Forelimb muscle (tissue), 1 donor: ENCODE results near the gene MCU. TPM values are rescaled to one million over a fixed set of nuclear protein-coding genes. Genes with fewer than 3 reads are reported as not detected.

Experiments used
- DNase-seq: peaks from one replicate; pipeline ENCODE4 v3.0.0-alpha.2; 2013; ENCODE audit warnings: low read depth
- polyA plus RNA-seq: library from polyadenylated mRNA; unstranded; fragments of 120-200 nt; gene quantifications from one replicate; pipeline ENCODE4 v1.2.1, GENCODE V29; 2013; ENCODE audit not compliant: insufficient read length

The MCU gene
- polyA plus RNA-seq, 1 donor = 111 TPM

DNA sequence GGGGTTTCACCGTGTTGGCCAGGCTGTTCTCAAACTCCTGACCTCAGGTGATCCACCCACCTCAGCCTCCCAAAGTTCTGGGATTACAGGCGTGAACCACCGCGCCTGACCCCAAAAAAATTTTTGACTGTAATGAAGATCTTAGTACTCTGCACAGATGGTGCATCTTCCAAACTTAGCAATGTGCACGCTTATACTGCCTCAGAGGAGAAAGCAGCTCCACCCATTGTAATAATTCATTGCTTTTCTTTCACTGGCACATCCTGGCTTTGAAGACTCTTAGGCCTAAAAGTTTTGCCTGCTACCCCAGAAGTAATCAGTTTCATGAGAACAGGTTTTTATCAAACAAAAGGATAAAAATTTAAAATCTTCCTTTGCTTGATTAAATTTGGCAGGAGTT, 149.5 kb downstream of the MCU start:
- no peak for DNase-seq

DNA sequence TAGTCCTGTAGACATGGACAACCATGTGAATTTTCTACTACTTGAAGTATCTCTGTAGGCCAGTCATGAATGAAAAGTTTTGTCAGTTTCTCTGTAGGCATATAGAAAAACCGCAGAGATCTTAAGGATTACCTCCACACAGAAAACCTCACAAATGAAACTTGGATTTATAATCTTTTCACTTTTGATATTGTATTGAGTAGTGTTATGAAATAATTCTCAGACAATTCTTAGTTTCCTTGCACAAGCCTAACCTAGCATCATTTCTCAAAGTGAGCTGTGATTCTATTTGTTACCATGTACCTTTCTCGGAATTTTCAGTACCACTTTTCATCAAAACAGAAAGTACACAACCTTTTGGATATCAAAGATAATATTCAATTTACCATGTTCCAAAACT, 150.2 kb downstream of the MCU start:
- no peak for DNase-seq

DNA sequence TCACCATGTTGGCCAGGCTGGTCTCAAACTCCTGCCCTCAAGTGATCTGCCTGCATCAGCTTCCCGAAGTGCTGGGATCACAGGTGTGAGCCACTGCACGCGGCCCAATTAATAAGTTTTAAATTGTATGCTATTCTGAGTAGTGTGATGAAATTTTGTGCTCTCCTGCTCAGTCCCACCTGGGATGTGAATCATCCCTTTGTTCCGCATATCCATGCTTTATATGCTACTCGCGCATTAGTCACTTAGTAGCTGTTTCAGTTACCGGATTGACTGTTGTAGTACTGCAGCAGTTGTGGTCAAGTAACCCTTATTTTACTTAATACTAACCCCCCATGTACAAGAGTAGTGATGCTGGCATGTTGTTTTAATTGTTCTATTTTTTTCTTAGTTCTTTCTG, 154.3 kb downstream of the MCU start:
- no peak for DNase-seq

DNA sequence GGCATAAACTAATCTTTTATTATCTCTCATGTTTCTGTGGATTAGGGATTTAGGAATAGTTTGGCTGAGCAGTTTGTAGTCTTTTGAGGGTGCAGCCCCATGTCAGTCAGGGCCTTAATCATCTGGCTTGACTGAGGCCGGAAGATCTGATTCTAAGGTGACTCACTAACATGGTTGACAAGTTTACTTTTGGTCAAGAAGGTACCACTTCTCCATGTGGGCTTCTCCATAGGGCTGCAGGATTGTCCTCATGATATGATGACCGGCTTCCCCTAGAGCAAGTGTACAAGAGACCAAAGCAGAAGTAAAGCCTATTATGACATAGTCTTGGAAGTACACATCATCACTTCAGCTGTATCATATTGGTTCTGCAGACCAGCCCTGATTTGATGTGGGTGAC, 155.7 kb downstream of the MCU start:
- DNase-seq = no peak

DNA sequence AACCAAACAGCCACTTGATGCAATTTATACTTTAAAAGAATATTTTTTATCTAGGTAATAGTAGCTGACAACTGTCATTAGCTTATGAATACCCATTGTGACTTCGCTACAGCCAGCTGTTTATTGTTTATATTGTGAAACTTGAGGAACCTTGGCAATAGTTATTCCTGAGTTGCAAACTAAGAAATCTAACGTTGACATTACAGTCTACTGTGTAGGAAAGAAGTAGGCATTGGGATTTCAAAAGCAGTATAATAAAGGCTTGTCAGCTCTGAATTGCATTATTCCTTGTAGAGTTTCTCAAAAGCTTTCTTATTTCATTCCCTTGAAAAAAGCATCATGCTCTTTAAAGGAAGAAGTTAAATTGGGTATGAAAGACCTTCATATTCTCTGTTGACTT, 158.9 kb downstream of the MCU start:
- no peak for DNase-seq

DNA sequence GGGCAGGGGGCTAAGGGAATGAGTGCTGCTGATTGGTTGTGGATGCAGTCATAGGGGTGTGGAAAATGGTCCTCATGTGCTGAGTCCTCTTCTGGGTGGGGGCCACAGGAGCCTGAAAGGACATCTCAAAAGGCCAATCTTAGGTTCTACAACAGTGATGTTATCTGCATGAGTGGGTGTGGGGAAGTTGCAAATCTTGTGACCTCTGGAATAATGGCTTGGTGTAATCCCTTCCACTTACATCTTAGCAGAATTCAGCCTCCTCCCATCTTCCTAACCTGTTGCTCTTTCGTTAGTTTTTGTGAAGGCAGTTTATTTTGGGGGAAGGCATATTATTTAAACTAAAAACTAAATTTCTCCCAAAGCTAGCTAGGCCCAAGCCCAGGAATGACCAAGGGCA, 159.6 kb downstream of the MCU start:
- no peak for DNase-seq

DNA sequence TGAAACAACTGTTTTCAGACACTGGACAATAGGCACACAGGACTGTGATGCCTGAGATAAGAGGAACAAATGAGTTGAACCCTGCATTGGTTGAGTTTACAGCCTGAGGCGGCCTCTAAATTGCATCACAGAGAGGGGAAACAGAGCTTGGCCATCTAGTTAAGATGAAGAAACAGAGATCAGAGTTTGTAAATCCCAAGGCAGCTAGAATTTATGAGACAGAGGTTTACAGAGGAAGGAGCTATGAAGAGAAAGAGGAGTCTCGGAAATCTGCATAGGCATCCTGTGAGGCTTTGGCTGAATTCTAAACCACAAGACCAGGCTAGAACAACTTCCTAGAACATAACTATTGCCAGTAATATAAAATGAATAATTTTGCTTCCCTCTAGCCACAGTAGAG, 160.6 kb downstream of the MCU start:
- no peak for DNase-seq

DNA sequence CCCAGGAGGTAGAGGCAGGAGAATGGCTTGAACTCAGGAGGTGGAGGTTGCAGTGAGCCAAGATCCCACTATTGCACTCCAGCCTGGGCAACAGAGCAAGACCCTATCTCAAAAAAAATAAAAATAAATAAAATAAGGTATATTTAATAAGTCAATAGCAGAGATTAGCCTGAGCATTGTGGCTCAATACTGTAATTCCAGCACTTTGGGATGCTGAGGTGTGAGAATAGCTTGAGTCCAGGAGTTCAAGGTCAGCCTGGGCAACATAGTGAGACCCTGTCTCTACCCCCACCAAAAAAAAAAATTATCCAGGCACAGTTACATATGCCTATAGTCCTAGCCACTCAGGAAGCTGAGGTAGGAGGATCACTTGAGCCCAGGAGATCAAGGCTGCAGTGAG, 163.2 kb downstream of the MCU start:
- no peak for DNase-seq

DNA sequence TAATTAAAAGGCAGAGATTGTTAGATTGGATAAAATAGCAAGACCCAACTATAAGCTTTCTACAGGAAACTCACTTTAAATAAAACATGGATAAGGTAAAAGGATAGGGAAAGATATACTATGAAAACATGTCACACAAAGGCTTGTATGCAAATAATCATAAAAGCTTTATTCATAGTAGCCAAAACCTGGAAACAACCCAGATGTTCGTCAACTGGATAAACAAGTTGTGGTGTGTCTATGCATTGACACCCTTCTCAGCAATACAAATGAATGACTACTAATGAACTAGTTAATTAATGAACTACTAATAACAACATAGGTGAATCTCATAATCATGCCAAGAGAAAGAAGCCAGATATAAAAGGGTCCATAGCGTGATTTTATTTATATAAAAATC, 163.8 kb downstream of the MCU start:
- DNase-seq = no peak

DNA sequence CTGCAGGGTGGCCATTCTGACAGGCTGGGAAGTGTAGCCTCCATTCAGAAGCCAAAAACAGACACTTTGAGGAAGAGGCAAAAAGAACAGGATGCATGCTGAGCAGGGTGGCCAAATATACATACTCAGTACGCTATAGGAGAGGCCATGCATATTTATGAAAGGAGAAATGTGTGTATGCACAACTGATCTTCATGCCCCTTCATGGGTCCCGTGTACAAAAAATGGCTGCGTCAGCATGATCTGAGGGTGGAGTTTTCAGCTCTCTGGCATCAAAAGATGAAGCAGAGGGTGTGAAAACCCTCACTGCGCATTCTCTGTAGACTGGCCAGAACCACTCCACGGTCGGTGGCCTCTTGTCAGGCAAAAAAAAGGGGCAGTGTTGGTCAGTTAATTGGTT, 166.1 kb downstream of the MCU start:
- DNase-seq = no peak

DNA sequence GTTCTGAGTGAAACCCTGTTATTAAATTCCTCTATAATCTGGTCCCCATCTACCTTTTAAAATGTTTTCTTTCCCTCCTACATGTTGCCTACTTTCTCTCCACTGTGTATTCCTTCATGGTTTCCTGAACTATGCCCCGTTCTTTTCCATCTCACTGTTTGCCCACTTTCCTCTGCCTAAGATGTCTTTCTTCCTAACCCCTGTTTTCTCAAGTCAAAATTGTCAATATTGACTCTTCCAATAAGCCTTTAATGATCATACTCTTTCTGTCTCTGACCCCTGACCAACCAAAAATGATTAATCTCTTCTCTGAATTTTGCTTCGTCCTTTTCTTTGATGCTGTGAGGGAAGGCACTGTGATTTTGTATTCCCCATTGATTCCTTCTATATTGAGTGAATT, 171.0 kb downstream of the MCU start:
- no peak for DNase-seq

DNA sequence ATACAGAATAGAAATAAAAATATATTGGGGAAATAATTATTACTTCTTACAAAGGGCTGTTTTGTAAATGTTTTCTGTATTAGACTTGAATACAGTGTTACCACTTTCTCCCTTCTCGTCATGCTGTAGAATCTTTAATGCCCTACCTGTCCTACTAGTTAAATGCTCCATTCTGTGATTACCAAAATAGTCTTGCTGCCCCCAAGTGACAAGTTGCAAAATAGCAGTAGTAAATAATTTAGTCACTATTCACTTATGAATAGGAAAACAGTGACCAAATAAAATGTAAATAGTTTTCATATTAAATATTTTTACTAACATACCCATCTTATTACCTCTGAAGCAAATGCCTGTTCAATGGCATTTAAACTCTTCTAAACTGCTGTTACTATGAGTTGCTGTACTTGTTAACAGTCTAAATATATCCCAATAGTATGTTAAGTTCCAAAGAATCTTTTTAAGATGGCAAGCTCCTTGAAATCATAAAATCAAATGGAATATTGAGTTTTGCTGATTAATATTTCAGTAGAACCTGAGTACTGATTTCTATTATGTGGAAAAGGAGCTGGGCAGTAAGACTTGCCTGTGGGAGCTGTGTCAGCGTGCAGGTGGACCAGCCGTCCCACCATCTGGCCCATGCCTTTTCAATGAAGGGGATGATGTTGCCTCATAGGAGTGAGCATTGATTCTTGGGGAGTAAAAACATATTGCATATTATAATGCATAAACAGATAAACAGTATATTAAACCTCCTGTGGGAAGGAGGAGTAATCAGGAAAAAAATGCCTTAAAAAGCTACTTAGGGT, 183.5 kb downstream of the MCU start:
- DNase-seq = no peak

DNA sequence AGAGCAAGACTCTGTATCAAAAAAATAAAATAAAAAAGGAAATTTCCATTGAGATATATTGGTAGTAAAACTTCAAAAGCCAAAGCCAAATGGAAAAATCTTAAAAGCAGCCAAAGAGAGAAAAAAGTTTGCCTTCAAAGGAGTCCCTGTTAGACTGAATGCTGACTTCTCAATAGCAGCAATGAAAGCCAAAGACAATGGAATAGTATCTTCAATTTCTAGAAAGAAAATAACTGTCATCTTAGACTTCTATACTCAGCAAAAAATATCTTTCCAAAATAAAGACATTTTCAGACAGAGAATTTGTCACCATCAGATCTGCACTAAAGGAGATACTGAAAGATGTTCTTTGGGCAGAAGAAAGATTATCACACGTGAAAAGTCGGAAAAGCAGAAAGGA, 187.3 kb downstream of the MCU start:
- DNase-seq = no peak

DNA sequence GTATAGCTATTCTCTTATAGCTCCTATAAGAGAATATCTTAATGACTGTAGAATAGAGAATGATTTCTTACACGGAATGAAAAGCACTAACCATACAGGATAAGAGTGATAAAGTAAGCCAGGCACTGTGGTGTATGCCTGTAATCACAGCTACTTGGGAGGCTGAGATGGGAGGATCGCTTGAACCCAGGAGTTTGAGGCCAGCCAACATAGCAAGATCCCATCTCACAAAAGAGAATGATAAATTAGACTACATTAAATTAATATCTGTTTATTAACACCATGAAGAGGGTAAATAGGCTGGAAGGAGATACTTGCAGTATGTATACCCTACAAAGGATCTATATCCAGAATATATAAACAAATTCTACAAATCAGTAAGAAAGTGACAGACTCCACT, 189.3 kb downstream of the MCU start:
- no peak for DNase-seq

DNA sequence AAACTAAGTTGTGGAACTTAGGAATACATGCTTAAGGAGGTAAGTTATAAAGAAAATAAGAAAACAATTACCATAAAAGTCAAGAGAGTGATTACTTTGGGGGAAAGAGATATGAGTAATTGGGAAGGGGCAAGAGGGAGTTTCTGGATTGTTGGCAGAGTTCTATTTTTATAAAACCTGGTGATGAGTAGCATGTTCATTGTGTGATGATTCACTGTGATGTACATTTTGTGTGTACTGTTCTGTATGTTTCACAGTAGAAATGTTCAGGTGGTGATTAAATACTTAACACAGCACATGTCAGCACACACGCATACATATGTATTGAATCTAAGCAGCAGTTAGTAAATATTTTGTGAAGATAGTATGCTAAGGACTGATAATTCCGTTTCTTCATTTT, 191.9 kb downstream of the MCU start:
- DNase-seq = no peak

DNA sequence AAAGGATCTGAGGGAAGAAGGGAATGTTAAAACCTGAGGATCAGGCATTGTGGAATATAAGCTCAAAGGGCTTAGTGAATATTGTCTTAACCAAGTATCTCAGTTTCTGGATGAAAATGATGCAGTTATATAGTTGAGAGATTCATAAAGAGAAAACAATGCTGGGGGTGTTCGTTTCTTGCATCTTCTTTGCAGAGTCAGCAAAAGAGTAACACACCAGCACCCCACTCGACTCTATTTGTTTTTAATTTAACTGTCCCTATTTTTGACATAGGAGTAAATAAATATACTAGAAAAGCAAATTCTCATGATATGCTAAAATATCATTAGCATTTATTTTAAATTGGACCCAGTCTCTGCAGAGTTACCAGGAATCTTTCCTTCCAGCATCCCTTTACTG, 194.0 kb downstream of the MCU start:
- DNase-seq = no peak

DNA sequence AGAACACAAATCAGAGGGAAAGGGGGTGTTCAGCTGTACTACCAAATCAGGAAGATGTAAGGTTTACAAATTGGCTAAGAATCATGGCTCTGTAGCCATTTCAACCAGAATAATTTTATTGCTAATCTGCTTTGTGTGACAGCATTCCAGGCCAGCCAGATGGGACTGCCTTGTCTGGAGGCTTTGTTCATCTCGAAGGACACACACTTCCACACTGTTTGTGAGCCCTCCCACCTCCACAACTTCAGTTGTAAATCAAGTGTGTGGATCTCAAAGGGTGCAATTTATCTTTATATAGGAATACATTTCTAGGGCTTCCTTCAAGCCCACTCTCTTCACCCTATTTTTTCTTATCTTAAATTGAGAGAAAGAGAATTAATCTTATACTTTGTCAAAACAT, 194.7 kb downstream of the MCU start:
- no peak for DNase-seq

DNA sequence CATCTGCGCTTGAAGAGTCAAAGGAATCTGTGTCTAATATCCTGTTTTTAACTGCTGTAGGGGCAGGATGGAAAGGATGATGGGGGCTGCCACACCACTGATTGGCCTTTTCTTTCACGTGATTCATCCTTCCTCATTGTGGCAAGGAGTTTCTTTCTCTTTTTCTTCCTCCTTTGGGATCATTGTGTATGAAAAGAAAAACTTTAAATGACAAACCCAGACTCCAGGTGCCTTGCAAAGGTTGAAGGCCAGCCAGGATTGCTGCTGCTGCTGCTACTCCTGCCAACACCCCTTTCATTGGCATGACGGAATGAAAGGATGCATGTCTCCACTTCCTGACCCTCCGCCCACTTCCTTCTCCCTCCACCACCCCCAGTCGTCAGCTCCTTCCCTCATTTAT, 195.1 kb downstream of the MCU start:
- DNase-seq = no peak

DNA sequence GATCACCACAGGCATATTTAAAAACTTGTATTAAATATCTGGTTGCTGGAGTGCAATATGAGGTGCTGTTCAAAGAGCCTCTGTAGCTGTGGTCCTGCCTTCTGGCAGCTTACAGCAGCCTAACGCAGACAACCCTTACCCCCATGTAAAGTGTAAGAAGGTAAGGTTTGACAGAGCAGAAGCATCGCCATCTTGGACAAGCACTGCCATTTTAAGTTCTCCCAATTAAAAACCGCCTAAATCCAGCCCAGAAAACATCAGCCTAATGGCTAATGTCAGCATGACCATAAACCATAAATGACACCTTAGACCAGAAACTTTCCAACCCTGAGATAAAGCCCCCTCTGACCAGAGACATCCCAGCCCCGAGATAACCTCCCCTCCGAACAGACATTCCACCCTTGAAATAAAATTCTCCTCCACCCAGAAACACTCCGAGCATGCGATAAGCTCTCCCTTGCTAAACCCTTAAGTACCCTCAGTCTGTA, 196.3 kb downstream of the MCU start:
- DNase-seq = no peak

DNA sequence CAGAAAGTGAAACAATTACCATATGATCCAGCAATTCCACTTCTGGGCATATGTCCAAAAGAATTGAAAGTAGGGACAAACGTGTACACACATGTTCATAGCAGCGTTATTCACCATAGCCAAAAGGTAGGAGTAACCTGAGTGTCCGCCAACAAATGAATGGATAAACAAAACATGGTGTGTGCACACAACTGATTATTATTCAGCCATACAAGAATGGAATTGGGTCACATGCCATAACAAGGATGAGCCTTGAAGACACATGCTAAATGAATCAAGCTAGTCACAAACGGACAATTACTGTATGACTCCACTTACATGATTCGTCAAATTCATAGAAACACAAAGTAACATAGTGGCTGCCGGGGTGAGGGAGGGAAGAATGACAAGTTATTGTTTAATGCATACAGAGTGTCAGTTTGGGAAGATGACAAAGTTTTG, 197.5 kb downstream of the MCU start:
- no peak for DNase-seq

DNA sequence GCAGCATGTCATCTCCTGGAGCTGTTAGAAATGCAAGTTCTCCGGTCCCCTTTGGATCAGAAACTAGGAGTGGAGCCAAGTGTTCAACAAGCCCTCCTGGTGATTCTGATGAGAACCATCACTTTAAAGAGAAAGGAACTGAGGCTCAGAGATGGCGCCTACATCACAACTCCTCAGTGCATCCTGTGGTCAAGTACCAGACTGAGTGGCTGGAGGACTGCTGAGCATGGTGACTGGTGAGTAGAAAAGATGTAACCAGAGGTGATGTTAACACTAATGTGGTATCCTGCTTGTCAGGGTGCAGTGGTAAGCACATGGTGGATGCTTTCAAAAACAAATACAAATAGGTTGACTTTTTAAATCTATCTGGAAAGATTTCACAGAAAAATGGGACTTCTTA, 198.1 kb downstream of the MCU start:
- DNase-seq = no peak

DNA sequence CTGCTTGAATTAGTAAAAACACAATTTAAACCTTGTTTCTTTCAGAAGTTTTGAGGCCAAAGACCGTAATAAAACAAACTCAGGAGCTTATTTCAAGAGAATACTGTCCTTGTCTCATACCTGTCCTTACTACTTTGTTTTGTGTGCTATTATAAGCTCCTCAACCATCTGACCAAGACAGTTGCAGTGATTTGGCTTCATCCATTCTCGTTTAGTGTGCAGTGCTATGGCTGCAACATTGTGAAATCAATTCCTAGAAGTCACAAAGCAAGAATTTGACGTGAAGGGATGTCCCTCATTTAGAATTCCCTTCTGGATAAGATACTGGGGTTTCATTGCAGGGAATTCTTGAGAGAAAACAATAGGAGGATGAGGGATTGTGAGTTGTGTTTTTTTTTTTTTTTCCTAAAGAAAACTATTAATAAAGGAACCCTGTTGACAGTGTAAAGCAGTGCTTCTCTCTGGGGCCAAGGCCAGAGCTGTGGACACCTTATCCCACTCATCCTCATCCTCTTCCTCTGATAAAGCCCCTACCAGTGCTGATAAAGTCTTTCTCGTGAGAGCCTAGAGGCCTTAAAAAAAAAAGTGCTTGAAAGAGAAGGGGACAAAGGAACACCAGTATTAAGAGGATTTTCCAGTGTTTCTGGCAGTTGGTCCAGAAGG, 201.3 kb downstream of the MCU start, which contains the start of gene OIT3:
OIT3 (plus strand) TSS at position 604 of the 663 bp plus-strand sequence. CDS start 60 bp downstream, outside the sequence.
- DNase-seq = no peak

DNA sequence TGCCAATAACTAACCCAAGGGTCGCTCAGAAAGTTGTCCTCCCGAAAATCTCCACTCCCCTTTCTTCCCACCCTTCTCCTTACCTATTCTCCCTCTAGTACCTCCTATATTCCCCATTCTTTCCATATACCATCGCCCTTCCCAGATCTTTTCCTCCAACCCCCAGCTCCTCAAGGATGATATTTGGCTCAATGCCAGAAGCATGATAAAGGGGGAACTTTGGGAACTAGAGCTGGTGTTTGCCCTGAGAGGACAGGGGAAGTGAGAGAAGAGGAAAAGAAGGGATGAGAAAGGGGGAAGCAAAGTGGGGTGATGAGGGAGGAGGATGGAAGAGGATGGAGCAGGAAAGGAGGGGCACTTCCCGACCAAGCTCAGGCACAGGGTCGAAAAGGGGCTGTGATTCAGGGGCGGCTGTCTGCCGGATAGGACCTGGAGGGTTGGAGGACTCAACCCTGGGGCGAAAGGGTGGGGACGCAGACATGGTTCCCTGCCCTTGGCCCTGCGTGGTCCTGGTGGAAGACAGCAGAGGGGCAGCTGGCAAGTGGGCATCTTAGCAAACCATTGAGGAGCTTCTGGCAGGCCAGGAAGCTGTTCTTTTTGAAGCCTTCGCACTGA, 203.4 kb downstream of the MCU start:
- no peak for DNase-seq
